Cardiac septum (tissue), 1 donor: ENCODE data around the gene MRPL39. TPM values are rescaled to one million over a fixed set of nuclear protein-coding genes. Genes with fewer than 3 reads are reported as not detected.

Experiments
- DNase-seq: peaks from one replicate; pipeline ENCODE4 v3.0.0-alpha.2; 2020; ENCODE audit warnings: low spot score
- intact Hi-C: fragments of 100-400 bp; cut with DNase I; formaldehyde crosslinking; loops from one replicate; pipeline ENCODE4 v1.14.0; 2022
- total RNA-seq: library from RNA; stranded (reverse); fragmentation: NEBNext Ultra II Directional; extraction: Animal tissue kit (Norgen Biotek cat#: 25700); gene quantifications from one replicate; pipeline ENCODE4 v1.2.1, GENCODE V29; 2021
- donor health status: DM: no; HTN: no; CAD: no.

The MRPL39 gene
- total RNA-seq, 1 donor from 2014 or later = 40.7 TPM

DNA sequence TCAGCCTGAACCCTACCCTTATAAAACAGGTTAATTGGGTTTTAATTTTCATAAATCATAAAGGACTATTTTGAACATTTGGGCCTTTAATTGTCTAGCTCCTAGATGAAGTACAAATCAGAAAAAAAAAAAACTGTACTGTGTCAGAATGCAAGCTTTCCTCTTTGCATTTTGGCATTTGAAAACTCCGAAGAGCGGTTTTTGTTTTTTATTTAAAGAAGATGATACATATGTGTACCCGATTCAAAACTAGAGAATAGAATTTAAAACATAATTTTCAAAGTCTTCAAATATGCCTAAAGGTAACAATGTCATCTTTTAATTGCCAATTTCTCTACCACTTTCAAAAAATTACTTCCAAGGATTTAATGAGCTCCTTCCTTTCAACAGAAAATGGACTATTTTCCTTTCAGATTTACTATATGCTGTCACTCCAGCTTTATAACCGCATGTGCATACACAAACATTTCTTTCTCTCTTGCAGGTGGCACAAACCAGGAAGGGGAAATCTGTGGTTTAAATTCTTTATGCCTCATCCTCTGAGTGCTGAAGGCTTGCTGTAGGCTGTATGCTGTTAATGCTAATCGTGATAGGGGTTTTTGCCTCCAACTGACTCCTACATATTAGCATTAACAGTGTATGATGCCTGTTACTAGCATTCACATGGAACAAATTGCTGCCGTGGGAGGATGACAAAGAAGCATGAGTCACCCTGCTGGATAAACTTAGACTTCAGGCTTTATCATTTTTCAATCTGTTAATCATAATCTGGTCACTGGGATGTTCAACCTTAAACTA lies 33.7 kb downstream of the MRPL39 start:
- no peak for DNase-seq
- intact Hi-C loops = no loop called here

DNA sequence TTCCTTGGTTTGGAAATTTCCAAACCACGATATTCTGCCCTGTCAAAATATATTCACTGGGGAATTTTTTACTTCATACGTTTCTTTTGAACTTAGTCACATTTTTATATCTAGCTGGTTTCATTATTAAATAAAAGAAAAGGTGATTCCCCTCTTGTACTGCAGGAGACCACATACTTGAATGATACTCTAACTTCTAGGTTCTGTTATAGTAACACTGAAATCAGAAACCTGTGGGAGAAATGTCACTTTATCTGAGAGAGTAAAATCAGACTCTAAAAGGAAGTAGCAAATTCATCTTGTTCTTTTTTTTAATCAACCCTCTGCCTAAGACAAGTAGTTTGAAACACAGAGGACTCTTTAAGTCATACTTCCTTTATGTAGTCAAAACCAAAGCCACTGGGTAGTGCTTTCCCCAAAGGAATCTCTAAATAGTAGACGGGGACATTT lies 34.4 kb downstream of the MRPL39 start:
- DNase-seq = no peak
- intact Hi-C loops = no loop called here

DNA sequence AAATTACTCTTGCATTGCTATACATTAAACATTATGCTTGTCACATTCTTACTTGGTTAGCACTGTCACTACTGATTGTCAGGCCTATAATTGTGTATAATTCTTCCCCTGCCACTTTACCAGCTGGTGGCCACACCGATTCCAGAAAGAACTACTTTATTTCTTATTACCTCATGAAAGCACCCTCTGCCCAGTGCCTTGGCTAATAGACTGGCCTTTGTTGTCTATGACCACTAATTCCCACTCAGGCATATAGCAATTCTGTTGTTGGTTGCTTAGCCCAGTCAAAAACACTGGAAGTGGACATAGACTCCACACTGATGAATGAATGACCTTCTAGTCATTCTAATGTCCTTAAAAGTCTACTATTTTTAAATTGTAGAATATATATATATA lies 35.6 kb downstream of the MRPL39 start:
- intact Hi-C loops = no loop called here
- no peak for DNase-seq

DNA sequence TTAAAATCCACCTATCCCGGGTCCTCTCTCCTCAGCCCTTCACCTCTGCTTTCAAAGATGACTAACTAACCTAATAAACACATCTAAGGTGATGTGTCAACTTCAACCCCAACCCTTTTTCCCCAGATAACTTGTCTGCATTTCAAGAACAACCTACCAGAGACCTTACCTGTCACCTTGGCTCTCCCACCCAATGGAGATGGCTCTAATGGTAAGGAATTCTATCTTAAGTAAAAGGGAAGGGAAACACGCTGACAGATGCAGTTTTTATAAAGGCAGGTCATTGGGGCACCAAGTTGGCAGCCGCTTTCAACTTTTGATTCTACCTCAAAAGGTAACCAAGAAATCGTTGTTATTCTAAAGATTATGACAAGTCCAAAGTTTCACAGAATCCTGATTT lies 37.6 kb downstream of the MRPL39 start:
- DNase-seq = no peak
- intact Hi-C loops = no loop called here

DNA sequence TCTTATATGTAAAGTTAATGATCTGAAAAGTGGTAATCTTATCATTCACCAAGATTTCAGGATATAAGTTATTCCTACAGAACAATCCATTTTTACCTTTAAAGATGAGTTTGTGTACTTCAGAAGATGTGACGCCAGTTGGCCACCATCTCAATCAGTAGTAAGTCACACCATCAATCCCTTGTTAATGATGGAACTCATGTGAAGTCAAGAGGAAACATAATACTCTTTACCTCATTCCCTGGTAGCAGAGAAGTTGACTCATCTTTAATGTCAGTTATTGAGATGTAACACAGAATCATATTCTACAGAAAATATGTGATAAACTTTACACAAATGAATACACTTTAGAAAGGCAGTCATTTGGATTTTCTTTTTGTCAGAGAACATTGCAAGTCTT lies 38.2 kb downstream of the MRPL39 start:
- DNase-seq = no peak
- intact Hi-C loops = no loop called here

DNA sequence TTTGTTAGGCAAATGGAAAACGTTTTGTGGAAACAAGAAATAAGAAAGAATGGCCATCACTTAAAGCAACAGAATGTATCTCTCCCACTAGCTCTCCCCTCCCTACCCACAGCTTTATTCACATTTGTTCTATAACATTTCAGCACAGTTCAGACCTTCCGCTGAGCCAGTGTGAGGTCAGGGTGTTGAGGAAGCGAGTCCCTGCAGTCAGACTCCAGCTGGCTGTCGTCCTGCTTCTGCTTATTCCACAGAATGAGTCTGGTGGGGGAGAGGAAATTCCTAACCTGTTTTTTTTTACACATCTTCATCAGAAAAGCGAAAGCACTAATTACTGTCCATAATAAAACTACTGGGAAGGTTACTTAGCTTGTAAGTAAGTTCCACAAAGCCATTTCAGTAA lies 39.0 kb downstream of the MRPL39 start:
- intact Hi-C loops = no loop called here
- DNase-seq = no peak

DNA sequence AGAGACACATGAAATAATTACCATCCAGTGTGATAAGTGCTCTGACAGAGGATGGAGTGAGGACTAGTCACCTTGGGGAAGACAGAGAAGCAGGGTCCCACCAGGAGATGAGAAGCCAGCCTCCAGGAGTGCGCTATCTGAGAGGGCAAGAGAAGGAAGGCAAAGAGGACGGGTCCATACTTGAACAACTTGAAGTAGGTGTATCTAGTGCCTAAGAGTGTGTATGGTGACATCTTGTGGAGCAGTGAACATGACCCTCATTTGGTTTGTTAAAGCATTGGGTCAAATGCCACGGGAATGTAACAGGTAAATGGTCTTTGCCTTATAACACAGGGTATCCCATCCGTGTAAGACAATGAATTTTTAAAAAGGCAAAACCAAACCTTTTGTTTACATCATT lies 39.8 kb downstream of the MRPL39 start:
- intact Hi-C loops = no loop called here
- no peak for DNase-seq

DNA sequence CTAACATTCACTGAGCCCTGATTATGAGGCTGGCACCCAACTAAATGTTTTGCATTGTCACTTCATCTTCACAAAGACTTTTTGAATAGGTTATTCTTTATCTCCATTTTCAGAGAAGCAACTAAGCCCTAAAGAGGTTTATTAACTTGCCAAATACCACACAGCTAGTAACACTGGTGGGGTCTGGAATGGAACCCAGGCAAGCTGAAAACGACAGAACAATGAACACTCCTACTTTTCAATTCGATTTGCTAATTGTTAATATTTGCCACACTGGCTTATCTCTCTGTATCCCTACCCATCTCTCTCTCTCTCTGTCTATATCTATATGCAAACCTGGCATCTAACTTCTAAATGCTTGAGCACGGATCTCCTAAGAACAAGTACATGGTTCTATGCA lies 40.6 kb downstream of the MRPL39 start:
- no peak for DNase-seq
- intact Hi-C loops = no loop called here

DNA sequence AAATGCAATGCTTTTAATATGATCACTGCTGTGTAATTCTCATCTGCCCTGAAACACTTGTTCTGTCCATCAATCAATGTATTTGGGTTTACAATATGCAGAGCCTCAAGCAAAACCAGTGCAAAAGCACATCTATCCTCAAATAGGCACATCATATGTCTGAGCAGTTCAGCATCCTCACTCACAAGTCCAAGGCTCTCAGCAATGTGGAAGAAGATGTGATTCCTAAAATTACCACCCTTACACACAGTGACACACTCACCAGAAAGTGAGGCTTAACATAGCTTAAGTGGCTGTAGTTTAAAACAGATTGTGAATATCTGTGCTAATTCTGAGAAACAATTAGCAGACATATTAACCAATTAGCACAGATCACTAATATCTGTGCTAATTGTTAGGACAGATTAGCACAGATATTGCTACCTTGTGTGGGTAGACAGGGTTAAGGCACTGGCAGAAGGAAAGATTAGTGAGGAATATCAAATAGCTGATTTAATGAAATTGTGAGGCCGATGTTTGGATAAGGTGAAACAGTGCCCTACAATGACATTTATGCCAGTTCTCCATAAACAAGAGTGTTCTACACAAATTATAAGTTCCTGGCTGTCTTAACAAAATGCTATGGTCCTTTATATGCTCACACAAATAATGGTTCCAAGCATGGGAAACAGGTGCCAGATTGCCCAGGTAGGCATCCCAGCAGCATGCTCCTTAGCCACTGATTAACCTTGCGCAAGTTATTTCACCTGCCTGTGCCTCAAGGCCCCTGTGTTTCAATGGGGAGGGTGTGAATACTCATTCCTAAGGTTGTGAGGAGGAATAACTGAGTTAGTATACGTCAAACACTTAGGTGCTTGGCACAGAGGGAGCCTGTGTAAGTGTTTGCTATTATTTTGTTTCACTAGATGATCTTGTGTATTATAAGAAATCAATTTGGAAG lies 41.7 kb downstream of the MRPL39 start:
- no peak for DNase-seq
- intact Hi-C loops = no loop called here

DNA sequence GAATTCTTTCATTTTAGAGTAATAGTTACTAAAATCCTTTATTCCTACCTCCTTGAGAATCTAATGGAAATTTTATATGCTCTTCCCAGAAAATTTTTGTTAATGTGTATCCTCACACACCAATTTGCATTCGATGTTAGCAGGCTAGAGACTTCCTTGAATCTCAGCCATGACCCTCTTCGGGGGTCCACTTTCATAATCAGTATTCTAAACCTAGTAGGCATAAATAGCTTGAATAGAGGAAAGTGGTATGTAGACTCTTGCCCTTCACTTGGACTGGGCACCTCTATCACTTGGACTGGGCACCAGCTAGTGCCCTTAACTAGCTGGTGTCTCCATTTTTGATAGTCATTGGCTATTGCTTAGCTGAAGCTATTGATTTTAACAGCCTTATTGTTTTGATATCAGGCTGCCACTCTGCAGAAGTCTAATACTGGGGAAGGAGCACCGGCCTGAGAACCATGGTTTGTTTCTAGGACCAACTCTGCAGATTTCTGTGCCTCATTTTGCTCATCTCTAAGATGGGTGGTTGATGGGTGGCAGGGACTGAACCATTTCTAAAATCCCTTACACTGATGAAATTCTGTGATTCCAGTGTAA lies 42.8 kb downstream of the MRPL39 start:
- DNase-seq = no peak
- intact Hi-C loops = no loop called here

DNA sequence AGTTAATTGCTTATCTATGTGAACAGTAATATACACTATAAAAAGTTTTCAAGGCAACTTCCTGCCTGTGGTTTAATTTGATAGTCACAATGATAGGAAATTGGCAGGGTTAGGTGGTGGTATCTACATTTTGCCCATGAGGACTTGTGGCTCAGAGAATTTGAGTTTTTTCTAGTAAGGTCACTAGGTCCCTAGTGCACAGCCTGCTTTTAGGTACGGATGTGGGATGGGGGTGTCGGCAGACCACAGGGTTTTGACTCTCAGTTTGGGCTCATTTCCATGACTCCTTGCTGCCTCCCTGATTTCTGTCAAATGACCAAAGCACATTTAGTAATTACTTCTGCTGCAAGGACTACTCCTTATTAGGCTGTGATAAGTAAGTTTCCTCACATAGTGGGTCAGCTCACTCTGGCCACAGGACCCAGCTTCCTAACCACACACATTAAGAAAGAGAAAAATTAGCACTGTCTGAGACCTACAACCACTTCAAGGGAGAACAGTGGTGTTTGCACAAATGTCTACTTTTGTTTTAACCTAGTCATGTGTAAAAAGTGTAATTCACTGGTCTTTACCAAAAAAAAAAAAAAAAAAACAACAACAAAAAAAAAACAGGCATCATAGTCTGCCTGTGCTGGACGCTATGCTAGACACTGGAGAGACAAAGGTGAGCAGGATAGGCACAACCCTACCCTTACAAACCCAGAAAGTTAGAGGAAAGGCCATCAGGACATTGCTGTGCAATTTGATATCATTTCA lies 43.7 kb downstream of the MRPL39 start:
- DNase-seq = no peak
- intact Hi-C loops = no loop called here

DNA sequence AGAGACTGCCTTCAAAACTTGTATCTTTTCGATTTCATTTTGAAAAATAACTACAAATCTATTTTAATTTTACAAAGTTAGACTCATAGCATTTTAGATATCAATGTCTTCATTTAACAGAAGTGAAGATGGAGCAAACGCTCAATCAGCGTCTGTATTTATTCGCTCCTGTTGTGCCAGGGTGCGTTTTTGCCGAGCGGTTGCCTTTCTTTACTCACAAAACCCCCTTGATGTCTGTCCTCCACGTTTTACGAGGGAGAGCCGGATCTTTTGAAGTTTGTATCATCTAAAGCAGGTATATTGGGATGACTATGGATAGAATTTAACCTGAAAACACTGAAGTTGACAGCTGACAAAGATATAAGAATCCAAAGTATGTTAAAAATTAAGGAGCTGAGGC lies 44.6 kb downstream of the MRPL39 start:
- intact Hi-C loops = no loop called here
- DNase-seq = no peak

DNA sequence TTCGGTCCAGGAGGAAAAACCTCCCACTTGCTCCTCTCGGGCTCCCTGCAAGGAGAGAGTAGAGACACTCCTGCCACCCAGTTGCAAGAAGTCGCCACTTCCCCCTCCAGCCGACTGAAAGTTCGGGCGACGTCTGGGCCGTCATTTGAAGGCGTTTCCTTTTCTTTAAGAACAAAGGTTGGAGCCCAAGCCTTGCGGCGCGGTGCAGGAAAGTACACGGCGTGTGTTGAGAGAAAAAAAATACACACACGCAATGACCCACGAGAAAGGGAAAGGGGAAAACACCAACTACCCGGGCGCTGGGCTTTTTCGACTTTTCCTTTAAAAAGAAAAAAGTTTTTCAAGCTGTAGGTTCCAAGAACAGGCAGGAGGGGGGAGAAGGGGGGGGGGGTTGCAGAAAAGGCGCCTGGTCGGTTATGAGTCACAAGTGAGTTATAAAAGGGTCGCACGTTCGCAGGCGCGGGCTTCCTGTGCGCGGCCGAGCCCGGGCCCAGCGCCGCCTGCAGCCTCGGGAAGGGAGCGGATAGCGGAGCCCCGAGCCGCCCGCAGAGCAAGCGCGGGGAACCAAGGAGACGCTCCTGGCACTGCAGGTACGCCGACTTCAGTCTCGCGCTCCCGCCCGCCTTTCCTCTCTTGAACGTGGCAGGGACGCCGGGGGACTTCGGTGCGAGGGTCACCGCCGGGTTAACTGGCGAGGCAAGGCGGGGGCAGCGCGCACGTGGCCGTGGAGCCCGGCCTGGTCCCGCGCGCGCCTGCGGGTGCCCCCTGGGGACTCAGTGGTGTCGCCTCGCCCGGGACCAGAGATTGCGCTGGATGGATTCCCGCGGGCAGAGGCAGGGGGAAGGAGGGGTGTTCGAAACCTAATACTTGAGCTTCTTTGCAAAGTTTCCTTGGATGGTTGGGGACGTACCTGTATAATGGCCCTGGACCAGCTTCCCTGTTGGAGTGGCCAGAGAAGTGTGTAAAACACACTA lies 45.3 kb downstream of the MRPL39 start:
- DNase-seq = peak; percentile 81
- intact Hi-C loops = no loop called here

DNA sequence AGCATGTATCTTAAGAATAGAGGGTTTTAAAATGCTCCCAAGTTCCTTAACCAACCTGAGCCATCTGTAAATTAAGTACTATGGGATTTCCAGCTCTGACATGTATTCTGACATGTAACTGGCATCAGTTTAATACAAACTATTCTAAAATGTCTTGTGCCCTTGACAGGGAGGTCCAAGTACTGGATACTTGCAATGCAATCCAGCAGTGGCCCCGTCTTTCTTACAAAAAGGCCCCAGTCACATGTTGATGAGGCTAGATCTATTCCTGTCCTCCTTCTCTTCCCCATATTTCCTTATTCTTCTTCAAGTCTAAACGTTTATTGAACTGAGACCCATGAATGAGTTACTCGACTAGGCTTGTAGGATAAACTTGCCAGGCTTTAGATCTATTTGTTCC lies 46.4 kb downstream of the MRPL39 start:
- intact Hi-C loops = no loop called here
- DNase-seq = no peak

DNA sequence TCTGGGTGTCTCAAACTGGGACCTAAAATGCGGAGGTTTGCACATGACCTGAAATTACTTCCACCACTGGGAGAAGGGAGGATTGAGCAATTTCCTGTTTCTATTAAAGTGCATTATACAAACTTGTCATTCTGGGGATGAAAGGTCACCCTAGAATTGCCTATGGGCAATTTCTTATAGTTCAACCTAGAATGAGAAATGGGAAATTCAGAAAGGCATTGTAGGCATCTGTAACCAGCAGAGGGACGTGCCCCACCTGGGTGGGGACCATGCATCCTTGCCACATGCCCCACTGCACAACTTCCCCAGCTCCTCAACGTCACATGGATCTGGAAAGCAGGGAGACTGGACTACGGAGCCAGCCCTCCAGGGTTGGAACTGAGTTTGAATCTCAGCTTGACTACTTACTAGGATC lies 47.0 kb downstream of the MRPL39 start:
- DNase-seq = no peak
- intact Hi-C loops = no loop called here

DNA sequence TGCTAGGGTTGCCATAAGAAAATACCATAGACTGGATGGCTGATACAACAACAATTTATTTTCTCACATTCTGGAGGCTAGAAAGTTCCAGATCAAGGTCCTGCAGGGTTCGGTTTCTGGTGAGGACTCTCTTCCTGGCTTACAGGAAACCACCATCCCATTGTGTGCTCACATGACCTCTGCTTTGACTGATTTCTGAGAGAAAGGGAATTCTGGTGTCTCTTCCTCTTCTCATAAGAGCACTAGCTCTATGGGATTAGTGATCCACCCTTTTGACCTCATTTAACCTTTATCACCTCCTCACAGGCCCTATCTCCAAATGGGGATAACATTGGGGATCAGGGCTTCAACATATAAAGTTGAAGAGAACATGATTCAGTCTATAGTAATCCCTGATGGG lies 47.5 kb downstream of the MRPL39 start:
- intact Hi-C loops = loop anchor here (10.0 kb wide), 1 partner anchor 135 kb away; no protein-coding TSS in a partner anchor
- no peak for DNase-seq

DNA sequence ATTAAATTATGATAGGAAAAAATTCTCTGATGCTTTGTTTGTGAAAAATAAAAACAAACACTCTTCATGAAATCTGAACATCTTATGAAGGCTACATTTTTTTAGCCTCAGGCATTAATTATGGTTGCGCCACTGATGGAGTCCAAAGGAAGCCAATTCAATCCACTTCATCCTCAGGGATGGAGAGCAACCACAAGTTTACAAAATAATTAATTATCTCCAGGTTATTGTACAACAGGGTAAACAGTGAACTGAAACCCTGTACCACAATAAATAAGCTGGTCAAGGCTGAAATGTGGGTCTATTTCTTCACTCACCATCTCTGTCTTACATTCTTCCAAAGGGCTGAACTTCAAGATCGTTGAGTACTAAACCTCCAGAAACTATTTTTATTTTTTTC lies 49.2 kb downstream of the MRPL39 start:
- no peak for DNase-seq
- intact Hi-C loops = loop anchor here (10.0 kb wide), 1 partner anchor 133 kb away; no protein-coding TSS in a partner anchor

DNA sequence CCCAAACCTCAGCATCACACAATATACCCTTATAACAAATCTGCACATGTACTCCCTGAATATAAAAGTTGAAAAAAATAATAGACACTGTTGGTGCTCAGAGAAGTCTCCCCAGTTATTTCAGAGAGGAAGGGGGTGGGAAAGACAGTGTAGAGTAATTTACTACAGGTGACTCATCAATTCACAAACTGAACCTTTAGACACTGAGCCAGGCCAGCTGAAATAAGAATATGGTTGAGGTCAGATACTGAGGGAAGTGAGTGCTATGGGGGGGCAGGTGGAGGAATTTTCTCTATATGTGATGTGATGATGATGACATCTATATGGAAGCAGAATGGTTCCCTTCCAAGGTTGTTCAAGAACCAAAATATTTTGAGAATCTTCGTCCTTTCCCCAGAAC lies 50.1 kb downstream of the MRPL39 start:
- intact Hi-C loops = loop anchor here (10.0 kb wide), 1 partner anchor 132 kb away; no protein-coding TSS in a partner anchor
- DNase-seq = no peak
